MM.1S (cell line): ENCODE measurements around the gene GTF2H2C.
"Not testable (repeated sequence)": the region's sequence is repeated elsewhere in the genome, so short reads cannot be mapped to it uniquely, and the experiment has no call there.

Experiments
- DNase-seq: peaks from one replicate; pipeline ENCODE4 v3.0.0-alpha.2; 2015
- H2AFZ ChIP-seq: fragments of 300-600 bp; sonication (generic); 2 replicates; pipeline ENCODE4 v1.6.0; 2016; ENCODE audit warnings: antibody characterized with exemption, low read length
- H3F3A ChIP-seq: fragments of 300-600 bp; sonication (generic); 2 replicates; pipeline ENCODE4 v1.6.1; 2016; ENCODE audit warnings: mild to moderate bottlenecking, antibody characterized with exemption, low read length, moderate library complexity, mixed read lengths; ENCODE audit not compliant: insufficient read depth
- H3K27ac ChIP-seq: fragments of 300-600 bp; sonication (generic); 2 replicates; pipeline ENCODE4 v1.5.1; 2016; ENCODE audit warnings: mild to moderate bottlenecking, low read length
- H3K27me3 ChIP-seq: fragments of 300-600 bp; sonication (generic); replicated peaks from 2 replicates; pipeline ENCODE4 v1.6.0; 2016; ENCODE audit warnings: low read length; ENCODE audit not compliant: insufficient read depth
- H3K36me3 ChIP-seq: fragments of 300-600 bp; sonication (generic); replicated peaks from 2 replicates; pipeline ENCODE4 v1.6.1; 2016; ENCODE audit warnings: mild to moderate bottlenecking, low read length, mixed read lengths; ENCODE audit not compliant: insufficient read depth
- H3K4me1 ChIP-seq: fragments of 300-600 bp; sonication (generic); 2 replicates; pipeline ENCODE4 v1.6.1; 2016; ENCODE audit warnings: low read length, mixed read lengths
- H3K4me2 ChIP-seq: fragments of 300-600 bp; sonication (generic); 2 replicates; pipeline ENCODE4 v1.6.0; 2016; ENCODE audit warnings: low read depth, low read length
- H3K4me3 ChIP-seq: fragments of 300-600 bp; sonication (generic); 2 replicates; pipeline ENCODE4 v1.5.1; 2016; ENCODE audit warnings: low read length, mixed read lengths
- H3K79me2 ChIP-seq: fragments of 300-600 bp; sonication (generic); 2 replicates; pipeline ENCODE4 v1.6.1; 2016; ENCODE audit warnings: mixed run types, low read length, mixed read lengths
- H3K9ac ChIP-seq: fragments of 300-600 bp; sonication (generic); 2 replicates; pipeline ENCODE4 v1.6.1; 2016; ENCODE audit warnings: low read length, mixed read lengths
- H3K9me2 ChIP-seq: fragments of 300-600 bp; sonication (generic); replicated peaks from 2 replicates; pipeline ENCODE4 v1.6.1; 2016; ENCODE audit warnings: mild to moderate bottlenecking, low read length, mixed read lengths; ENCODE audit not compliant: insufficient read depth
- H3K9me3 ChIP-seq: fragments of 300-600 bp; sonication (generic); replicated peaks from 2 replicates; pipeline ENCODE4 v1.6.1; 2016; ENCODE audit warnings: mild to moderate bottlenecking, low read length, mixed read lengths; ENCODE audit not compliant: insufficient read depth
- H4K20me1 ChIP-seq: fragments of 300-600 bp; sonication (generic); 2 replicates; pipeline ENCODE4 v1.6.1; 2016; ENCODE audit warnings: mild to moderate bottlenecking, low read length, moderate library complexity, mixed read lengths; ENCODE audit not compliant: insufficient read depth

The GTF2H2C gene

DNA sequence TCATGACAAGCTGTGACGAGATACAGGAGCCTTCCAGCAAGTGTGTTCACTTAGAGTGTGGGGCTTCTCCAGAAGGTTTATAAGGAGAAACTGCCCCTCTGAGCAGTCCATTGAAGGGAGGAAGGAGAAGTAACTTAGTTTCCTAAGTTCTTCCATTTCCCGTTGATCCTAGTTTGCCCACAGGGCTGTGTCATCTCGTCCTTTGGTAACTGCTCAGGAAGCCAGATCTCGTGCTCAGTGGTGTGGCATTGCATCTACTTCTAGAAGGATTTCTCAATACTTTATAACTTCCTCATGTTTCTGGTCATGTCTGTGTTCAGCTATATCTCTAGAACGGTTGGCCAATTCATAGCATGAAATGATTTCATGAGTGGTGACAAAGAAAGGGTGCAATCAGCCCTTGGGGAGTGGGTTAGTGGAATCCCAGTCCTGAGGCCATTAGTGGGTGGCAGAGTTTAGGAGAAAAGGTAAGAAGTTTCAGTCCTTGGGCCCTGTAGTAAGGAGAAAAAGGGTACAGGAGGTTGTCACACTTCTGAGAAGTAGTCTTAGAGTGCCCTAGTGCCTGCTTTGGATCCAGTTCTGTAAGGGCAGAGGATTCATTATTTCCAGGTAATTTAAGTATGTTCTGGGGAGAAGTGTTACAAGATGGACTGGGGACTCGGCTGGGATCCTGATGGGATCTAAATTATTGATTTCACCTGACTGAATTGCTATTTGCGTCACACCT lies 36.3 kb downstream of the GTF2H2C start:
- not testable (repeated sequence) for H3K36me3 ChIP-seq, H4K20me1 ChIP-seq, H3K27me3 ChIP-seq, H2AFZ ChIP-seq, H3K9ac ChIP-seq, H3K9me3 ChIP-seq, H3K4me1 ChIP-seq, H3F3A ChIP-seq, DNase-seq, H3K4me2 ChIP-seq, H3K4me3 ChIP-seq, H3K79me2 ChIP-seq, H3K27ac ChIP-seq, H3K9me2 ChIP-seq

DNA sequence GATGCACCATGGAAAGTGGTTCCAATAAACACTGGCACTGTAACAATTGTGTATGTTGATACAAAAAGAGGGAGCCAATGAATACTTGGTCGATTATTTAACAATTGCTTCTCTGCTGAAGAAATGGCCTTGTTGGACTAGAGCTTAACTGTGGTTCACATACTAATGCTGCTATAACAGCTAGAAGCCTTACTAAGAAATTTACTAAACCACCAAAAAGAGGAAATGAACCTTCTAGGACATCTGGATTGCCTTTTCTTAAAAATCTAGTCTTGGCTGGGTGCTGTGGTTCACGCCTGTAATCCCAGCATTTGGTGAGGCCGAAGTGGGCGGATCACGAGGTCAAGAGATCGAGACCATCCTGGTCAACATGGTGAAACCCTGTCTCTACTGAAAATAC lies 42.0 kb downstream of the GTF2H2C start:
- not testable (repeated sequence) for H3K4me1 ChIP-seq, H3K4me3 ChIP-seq, H2AFZ ChIP-seq, H3K4me2 ChIP-seq, DNase-seq, H3F3A ChIP-seq, H3K36me3 ChIP-seq, H4K20me1 ChIP-seq, H3K27me3 ChIP-seq, H3K9me3 ChIP-seq, H3K9ac ChIP-seq, H3K9me2 ChIP-seq, H3K27ac ChIP-seq, H3K79me2 ChIP-seq

DNA sequence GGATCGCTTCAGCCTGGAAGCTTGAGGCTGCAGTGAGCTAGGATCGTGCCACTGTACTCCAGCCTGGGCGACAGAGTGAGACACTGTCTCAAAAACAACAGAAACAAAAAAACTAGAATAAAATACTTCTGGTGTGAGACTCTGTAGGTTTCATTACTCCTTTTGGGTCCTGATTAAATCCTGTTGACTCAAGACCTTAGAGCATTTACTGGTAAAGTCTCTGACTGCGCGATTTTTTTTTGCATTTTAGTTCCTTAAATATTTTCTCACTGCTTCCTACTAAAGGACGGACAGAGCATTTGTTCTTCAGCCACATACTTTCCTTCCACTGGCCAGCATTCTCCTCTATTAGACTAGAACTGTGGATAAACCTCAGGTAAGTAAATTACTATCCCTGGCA lies 46.8 kb downstream of the GTF2H2C start:
- DNase-seq, H3K27ac ChIP-seq, H3K27me3 ChIP-seq, H3K4me3 ChIP-seq, H3K4me1 ChIP-seq, H3K9me2 ChIP-seq, H3F3A ChIP-seq, H3K9ac ChIP-seq, H4K20me1 ChIP-seq, H3K9me3 ChIP-seq, H3K4me2 ChIP-seq, H2AFZ ChIP-seq, H3K79me2 ChIP-seq, H3K36me3 ChIP-seq: not testable (repeated sequence)

DNA sequence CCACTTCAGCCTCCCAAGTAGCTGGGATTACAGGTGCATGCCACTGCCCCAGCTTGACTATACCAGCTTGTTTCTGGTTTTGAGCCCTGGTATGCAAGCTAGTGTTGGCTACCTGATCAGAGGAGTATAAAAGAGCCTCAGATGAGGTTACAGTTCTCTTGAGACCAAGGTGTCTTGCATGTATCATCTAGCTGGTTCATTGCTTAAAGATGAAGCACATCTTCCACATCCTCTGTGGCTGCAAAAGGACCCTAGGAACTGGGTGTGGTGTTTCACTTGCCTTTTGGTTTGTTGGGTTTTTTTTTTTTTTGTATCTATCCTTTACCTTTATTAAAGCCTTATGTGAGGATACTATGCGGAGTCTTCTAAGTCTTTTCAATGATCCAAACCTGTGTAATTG lies 47.8 kb downstream of the GTF2H2C start:
- H3K4me1 ChIP-seq, H3K27me3 ChIP-seq, H2AFZ ChIP-seq, H3K36me3 ChIP-seq, H3K4me2 ChIP-seq, H3F3A ChIP-seq, H3K27ac ChIP-seq, H3K9me3 ChIP-seq, H3K9ac ChIP-seq, H4K20me1 ChIP-seq, H3K4me3 ChIP-seq, DNase-seq, H3K9me2 ChIP-seq, H3K79me2 ChIP-seq: not testable (repeated sequence)

DNA sequence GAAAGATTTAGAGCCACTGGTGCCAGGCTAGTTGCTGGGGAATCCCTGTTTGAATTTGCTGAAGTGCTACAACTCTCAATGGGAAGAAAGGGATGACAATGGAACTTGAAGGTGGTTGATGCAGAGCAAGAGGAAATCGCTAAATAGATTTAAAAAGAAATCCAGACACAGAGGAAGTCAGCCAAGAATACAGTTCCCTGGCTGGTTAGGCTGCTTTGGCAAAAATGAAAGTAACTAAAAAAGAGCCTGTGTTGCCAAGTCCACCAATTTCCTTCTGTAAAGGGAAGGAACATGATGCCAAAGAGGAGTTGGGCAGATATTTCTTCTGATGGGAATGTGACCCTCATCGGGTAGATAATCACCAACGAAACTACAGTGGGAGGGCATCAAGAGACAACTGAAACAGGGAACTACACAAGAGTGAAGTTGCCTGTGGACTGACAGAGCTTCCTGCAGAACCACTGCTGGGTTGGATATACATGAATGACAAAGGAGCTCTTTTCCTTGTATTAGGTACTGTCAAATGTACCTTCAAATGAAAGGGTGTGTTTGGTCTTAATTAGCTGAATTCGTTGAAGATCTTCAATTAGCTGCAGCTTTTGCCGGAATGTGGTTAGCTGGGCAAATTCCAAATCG lies 49.0 kb downstream of the GTF2H2C start:
- H3K27ac ChIP-seq, H3K79me2 ChIP-seq, H2AFZ ChIP-seq, H3K4me2 ChIP-seq, H3K9me2 ChIP-seq, H3K4me1 ChIP-seq, H3K4me3 ChIP-seq, H3K9ac ChIP-seq, H3K27me3 ChIP-seq, H3K9me3 ChIP-seq, H3F3A ChIP-seq, H3K36me3 ChIP-seq, H4K20me1 ChIP-seq, DNase-seq: not testable (repeated sequence)

DNA sequence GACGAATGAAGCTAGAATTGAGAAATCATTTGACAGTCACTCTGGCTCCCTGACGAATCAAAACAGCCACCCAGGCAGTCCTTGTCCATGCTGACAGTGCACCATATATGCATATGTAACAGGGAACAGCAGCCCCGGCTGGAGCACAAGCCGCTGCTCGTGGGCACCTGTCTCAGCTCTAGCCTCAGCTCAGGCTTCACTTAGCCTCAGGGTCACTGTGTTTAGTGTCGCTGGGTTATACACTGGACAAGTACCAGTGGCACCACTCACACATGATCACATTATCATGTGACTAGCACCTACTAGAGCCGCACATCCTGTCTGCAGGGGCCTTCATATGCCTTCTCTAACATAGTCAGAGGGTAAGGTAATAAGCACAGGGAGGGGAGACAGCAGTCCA lies 54.9 kb downstream of the GTF2H2C start:
- H3F3A ChIP-seq, H2AFZ ChIP-seq, H3K9ac ChIP-seq, H3K4me3 ChIP-seq, H3K36me3 ChIP-seq, H3K9me2 ChIP-seq, H3K27ac ChIP-seq, H4K20me1 ChIP-seq, H3K9me3 ChIP-seq, H3K79me2 ChIP-seq, DNase-seq, H3K4me2 ChIP-seq, H3K27me3 ChIP-seq, H3K4me1 ChIP-seq: not testable (repeated sequence)

DNA sequence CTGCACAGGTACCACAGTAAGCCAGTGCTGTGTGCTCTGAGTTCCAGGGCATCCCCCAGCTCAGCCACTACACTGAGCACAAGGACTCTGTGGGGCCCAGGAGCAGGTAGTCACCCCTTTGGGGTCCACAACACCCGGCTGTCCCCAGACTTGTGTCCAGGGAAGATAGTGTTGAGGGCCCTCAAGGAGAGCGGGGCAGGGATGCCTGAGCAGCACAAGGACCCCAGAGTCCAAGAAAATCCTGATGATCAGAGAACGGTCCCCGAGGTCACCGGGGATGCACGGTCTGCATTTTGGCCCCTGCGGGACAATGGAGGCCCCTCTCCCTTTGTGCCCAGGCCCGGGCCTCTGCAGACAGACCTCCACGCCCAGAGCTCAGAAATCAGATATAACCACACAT lies 71.9 kb downstream of the GTF2H2C start:
- H3K79me2 ChIP-seq, H2AFZ ChIP-seq, DNase-seq, H3K4me2 ChIP-seq, H3K9ac ChIP-seq, H3K4me1 ChIP-seq, H3F3A ChIP-seq, H4K20me1 ChIP-seq, H3K9me2 ChIP-seq, H3K4me3 ChIP-seq, H3K27me3 ChIP-seq, H3K36me3 ChIP-seq, H3K9me3 ChIP-seq, H3K27ac ChIP-seq: not testable (repeated sequence)
